GM12878 (cell line): ENCODE data around the gene SPTLC3. TPM values are rescaled to one million over a fixed set of nuclear protein-coding genes. Genes with fewer than 3 reads are reported as not detected.

ENCODE experiments used
- ATF2 ChIP-seq: IDR thresholded peaks from 2 replicates; pipeline ENCODE4 v1.6.1; 2012; ENCODE audit warnings: low read length, inconsistent platforms
- BRCA1 ChIP-seq: IDR thresholded peaks from 2 replicates; pipeline ENCODE4 v1.6.1; 2011; ENCODE audit warnings: low read depth, low read length, improper control_type of control experiment
- HDAC6 ChIP-seq: fragments of 200-600 bp; sonication (generic); IDR thresholded peaks from one replicate; pipeline ENCODE4 v1.8.0; 2017; ENCODE audit warnings: antibody characterized with exemption; ENCODE audit not compliant: unreplicated experiment
- PAX5 ChIP-seq: IDR thresholded peaks from 2 replicates; pipeline ENCODE4 v1.6.1; 2011; ENCODE audit warnings: low read depth, low read length, borderline replicate concordance
- POLR2AphosphoS2 ChIP-seq: IDR thresholded peaks from 2 replicates; pipeline ENCODE4 v1.6.1; 2011; ENCODE audit warnings: low read depth, mild to moderate bottlenecking, low read length, improper control_type of control experiment, moderate library complexity
- USF2 ChIP-seq: IDR thresholded peaks from 2 replicates; pipeline ENCODE4 v1.6.1; 2011; ENCODE audit warnings: low read depth, low read length, improper control_type of control experiment, borderline replicate concordance
- ZBTB33 ChIP-seq: fragments of 450-650 bp; IDR thresholded peaks from 2 replicates; pipeline ENCODE4 v1.6.1; 2017; ENCODE audit warnings: mild to moderate bottlenecking
- ZNF622 ChIP-seq: fragments of 450-650 bp; IDR thresholded peaks from 2 replicates; pipeline ENCODE4 v1.6.1; 2017; ENCODE audit warnings: mild to moderate bottlenecking, inconsistent platforms
- polyA plus RNA-seq, 11 experiments: library from polyadenylated mRNA; depleted of rRNA in 4 of 11; unstranded in 6 of 11; stranded (reverse) in 5 of 11; fragments of >200 nt; fragmentation: Nextera tagmentation in 4 of 11; fragmentation: Illumina TruSeq in 1 of 11; extraction: Ambion mirVana in 4 of 11; extraction: Trizol in 1 of 11; gene quantifications; 1 replicate in 1 of 11; 2 replicates in 10 of 11; pipeline versions ENCODE4 v1.2.1 to v1.2.3, GENCODE V29; 2011 to 2016; ENCODE audit warnings: inconsistent platforms in 2 of 11, missing spikeins in 2 of 11, low read depth in 1 of 11
- total RNA-seq, 4 experiments: library from RNA; depleted of rRNA in 3 of 4; stranded (reverse); fragments of >200 nt in 3 of 4; fragmentation: Illumina TruSeq in 1 of 4; extraction: Trizol in 1 of 4; gene quantifications; 2 replicates each; pipeline versions ENCODE4 v1.2.1 to v1.2.3, GENCODE V29; 2013 to 2021
- TF ChIP-seq, protein P1 (sequence below): IDR thresholded peaks from 2 replicates; pipeline ENCODE4 v1.6.1; 2012; ENCODE audit warnings: improper control_type of control experiment, low read depth, low read length; ENCODE audit not compliant: insufficient replicate concordance
- TF ChIP-seq, protein P2 (sequence below): fragments of 450-650 bp; formaldehyde crosslinking; IDR thresholded peaks from 2 replicates; pipeline ENCODE4 v1.5.0; 2022; ENCODE audit warnings: mild to moderate bottlenecking, missing genetic modification characterization
- TF ChIP-seq, protein P3 (sequence below): fragments of 450-650 bp; formaldehyde crosslinking; IDR thresholded peaks from 2 replicates; pipeline ENCODE4 v1.4.0; 2020; ENCODE audit warnings: mild to moderate bottlenecking, moderate library complexity

Gene SPTLC3
- total and polyA plus RNA-seq, 10 of the 15 experiments (the other 5 are each of a cell fraction or from before 2014, with no cell fraction given): 0.04 to 0.29 (median 0.06) TPM; not detected in 7

- TF ChIP-seq, protein P1, sequence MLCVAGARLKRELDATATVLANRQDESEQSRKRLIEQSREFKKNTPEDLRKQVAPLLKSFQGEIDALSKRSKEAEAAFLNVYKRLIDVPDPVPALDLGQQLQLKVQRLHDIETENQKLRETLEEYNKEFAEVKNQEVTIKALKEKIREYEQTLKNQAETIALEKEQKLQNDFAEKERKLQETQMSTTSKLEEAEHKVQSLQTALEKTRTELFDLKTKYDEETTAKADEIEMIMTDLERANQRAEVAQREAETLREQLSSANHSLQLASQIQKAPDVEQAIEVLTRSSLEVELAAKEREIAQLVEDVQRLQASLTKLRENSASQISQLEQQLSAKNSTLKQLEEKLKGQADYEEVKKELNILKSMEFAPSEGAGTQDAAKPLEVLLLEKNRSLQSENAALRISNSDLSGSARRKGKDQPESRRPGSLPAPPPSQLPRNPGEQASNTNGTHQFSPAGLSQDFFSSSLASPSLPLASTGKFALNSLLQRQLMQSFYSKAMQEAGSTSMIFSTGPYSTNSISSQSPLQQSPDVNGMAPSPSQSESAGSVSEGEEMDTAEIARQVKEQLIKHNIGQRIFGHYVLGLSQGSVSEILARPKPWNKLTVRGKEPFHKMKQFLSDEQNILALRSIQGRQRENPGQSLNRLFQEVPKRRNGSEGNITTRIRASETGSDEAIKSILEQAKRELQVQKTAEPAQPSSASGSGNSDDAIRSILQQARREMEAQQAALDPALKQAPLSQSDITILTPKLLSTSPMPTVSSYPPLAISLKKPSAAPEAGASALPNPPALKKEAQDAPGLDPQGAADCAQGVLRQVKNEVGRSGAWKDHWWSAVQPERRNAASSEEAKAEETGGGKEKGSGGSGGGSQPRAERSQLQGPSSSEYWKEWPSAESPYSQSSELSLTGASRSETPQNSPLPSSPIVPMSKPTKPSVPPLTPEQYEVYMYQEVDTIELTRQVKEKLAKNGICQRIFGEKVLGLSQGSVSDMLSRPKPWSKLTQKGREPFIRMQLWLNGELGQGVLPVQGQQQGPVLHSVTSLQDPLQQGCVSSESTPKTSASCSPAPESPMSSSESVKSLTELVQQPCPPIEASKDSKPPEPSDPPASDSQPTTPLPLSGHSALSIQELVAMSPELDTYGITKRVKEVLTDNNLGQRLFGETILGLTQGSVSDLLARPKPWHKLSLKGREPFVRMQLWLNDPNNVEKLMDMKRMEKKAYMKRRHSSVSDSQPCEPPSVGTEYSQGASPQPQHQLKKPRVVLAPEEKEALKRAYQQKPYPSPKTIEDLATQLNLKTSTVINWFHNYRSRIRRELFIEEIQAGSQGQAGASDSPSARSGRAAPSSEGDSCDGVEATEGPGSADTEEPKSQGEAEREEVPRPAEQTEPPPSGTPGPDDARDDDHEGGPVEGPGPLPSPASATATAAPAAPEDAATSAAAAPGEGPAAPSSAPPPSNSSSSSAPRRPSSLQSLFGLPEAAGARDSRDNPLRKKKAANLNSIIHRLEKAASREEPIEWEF: no peak
- TF ChIP-seq ZBTB33 (no peak), POLR2AphosphoS2 (no peak), ZNF622 (no peak), ATF2 (no peak), BRCA1 (no peak), USF2 (no peak), PAX5 (no peak), HDAC6 (no peak)
- TF ChIP-seq, protein P2, sequence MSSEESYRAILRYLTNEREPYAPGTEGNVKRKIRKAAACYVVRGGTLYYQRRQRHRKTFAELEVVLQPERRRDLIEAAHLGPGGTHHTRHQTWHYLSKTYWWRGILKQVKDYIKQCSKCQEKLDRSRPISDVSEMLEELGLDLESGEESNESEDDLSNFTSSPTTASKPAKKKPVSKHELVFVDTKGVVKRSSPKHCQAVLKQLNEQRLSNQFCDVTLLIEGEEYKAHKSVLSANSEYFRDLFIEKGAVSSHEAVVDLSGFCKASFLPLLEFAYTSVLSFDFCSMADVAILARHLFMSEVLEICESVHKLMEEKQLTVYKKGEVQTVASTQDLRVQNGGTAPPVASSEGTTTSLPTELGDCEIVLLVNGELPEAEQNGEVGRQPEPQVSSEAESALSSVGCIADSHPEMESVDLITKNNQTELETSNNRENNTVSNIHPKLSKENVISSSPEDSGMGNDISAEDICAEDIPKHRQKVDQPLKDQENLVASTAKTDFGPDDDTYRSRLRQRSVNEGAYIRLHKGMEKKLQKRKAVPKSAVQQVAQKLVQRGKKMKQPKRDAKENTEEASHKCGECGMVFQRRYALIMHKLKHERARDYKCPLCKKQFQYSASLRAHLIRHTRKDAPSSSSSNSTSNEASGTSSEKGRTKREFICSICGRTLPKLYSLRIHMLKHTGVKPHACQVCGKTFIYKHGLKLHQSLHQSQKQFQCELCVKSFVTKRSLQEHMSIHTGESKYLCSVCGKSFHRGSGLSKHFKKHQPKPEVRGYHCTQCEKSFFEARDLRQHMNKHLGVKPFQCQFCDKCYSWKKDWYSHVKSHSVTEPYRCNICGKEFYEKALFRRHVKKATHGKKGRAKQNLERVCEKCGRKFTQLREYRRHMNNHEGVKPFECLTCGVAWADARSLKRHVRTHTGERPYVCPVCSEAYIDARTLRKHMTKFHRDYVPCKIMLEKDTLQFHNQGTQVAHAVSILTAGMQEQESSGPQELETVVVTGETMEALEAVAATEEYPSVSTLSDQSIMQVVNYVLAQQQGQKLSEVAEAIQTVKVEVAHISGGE: no peak
- TF ChIP-seq, protein P3, sequence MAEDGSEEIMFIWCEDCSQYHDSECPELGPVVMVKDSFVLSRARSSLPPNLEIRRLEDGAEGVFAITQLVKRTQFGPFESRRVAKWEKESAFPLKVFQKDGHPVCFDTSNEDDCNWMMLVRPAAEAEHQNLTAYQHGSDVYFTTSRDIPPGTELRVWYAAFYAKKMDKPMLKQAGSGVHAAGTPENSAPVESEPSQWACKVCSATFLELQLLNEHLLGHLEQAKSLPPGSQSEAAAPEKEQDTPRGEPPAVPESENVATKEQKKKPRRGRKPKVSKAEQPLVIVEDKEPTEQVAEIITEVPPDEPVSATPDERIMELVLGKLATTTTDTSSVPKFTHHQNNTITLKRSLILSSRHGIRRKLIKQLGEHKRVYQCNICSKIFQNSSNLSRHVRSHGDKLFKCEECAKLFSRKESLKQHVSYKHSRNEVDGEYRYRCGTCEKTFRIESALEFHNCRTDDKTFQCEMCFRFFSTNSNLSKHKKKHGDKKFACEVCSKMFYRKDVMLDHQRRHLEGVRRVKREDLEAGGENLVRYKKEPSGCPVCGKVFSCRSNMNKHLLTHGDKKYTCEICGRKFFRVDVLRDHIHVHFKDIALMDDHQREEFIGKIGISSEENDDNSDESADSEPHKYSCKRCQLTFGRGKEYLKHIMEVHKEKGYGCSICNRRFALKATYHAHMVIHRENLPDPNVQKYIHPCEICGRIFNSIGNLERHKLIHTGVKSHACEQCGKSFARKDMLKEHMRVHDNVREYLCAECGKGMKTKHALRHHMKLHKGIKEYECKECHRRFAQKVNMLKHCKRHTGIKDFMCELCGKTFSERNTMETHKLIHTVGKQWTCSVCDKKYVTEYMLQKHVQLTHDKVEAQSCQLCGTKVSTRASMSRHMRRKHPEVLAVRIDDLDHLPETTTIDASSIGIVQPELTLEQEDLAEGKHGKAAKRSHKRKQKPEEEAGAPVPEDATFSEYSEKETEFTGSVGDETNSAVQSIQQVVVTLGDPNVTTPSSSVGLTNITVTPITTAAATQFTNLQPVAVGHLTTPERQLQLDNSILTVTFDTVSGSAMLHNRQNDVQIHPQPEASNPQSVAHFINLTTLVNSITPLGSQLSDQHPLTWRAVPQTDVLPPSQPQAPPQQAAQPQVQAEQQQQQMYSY (CRISPR knock-in tag): no peak
These were observed 40.8 kb upstream of the SPTLC3 start (continued) for GRCh38 chr20:12967932-12968331.
